CD14-positive monocyte (primary cell): ENCODE results near the gene ARRB1. TPM values are rescaled to one million over a fixed set of nuclear protein-coding genes. Genes with fewer than 3 reads are reported as not detected.

Experiments
- DNase-seq, 3 donors: peaks; one replicate each; pipeline ENCODE4 v3.0.0-alpha.2; 2011 to 2022
- H2AFZ ChIP-seq: 2 replicates; pipeline ENCODE4 v1.6.0; 2012; ENCODE audit warnings: mild to moderate bottlenecking, low read depth, low read length, inconsistent platforms; ENCODE audit not compliant: insufficient read depth, poor library complexity, severe bottlenecking
- H3K27ac ChIP-seq, 2 donors: 1 replicate in 1 of 2; 2 replicates in 1 of 2; pipeline ENCODE4 v1.5.1; 2012 to 2013; ENCODE audit warnings: low read length in 2 of 2, control low read depth in 1 of 2, inconsistent platforms in 1 of 2, low read depth in 1 of 2, mild to moderate bottlenecking in 1 of 2
- H3K27me3 ChIP-seq, 2 donors: one replicate each; pipeline versions ENCODE4 v1.6.0 to v1.6.1; 2011 to 2013; ENCODE audit warnings: low read length in 2 of 2; ENCODE audit not compliant: control insufficient read depth in 2 of 2, insufficient read depth in 2 of 2
- H3K36me3 ChIP-seq, 2 donors: replicated peaks in 1 of 2; 1 replicate in 1 of 2; 2 replicates in 1 of 2; pipeline versions ENCODE4 v1.5.1 to v1.6.1; 2012 to 2013; ENCODE audit warnings: low read length in 2 of 2, control low read depth in 1 of 2, inconsistent platforms in 1 of 2, mild to moderate bottlenecking in 1 of 2; ENCODE audit not compliant: insufficient read depth in 2 of 2, control insufficient read depth in 1 of 2
- H3K4me1 ChIP-seq, 2 donors: 1 replicate in 1 of 2; 2 replicates in 1 of 2; pipeline versions ENCODE4 v1.5.1 to v1.6.1; 2012 to 2013; ENCODE audit warnings: low read length in 2 of 2, control low read depth in 1 of 2, inconsistent platforms in 1 of 2, mild to moderate bottlenecking in 1 of 2, moderate library complexity in 1 of 2; ENCODE audit not compliant: insufficient read depth in 2 of 2, control insufficient read depth in 1 of 2
- H3K4me2 ChIP-seq: replicated peaks from 2 replicates; pipeline ENCODE3; 2012; ENCODE audit warnings: low read length, moderate library complexity, mild to moderate bottlenecking; ENCODE audit not compliant: poor library complexity, severe bottlenecking; ENCODE audit errors: extremely low read depth
- H3K4me3 ChIP-seq, 3 experiments: fragments of 200-600 bp in 1 of 3; sonication (generic) in 1 of 3; replicated peaks in 1 of 3; 1 replicate in 2 of 3; 2 replicates in 1 of 3; pipeline ENCODE4 v1.5.1; 2011 to 2013; ENCODE audit warnings: low read length in 3 of 3, mild to moderate bottlenecking in 3 of 3, control low read depth in 2 of 3, low read depth in 2 of 3, inconsistent platforms in 1 of 3, moderate library complexity in 1 of 3
- H3K79me2 ChIP-seq: 2 replicates; pipeline ENCODE4 v1.6.0; 2012; ENCODE audit warnings: mild to moderate bottlenecking, control low read depth, inconsistent platforms, low read length, moderate library complexity; ENCODE audit not compliant: insufficient read depth
- H3K9ac ChIP-seq: 2 replicates; pipeline ENCODE4 v1.6.0; 2017; ENCODE audit warnings: low read length, mild to moderate bottlenecking; ENCODE audit not compliant: insufficient read depth, poor library complexity, severe bottlenecking
- H3K9me3 ChIP-seq, 2 donors: replicated peaks in 1 of 2; 1 replicate in 1 of 2; 2 replicates in 1 of 2; pipeline versions ENCODE4 v1.5.1 to v1.6.1; 2012 to 2013; ENCODE audit warnings: low read length in 2 of 2, control low read depth in 1 of 2; ENCODE audit not compliant: control insufficient read depth in 1 of 2, insufficient read depth in 1 of 2
- H4K20me1 ChIP-seq: 2 replicates; pipeline ENCODE4 v1.6.0; 2012; ENCODE audit warnings: mild to moderate bottlenecking, low read length, control low read depth, moderate library complexity; ENCODE audit not compliant: insufficient read depth
- H3K27ac Mint-ChIP-seq, 7 donors: one replicate each; pipeline ENCODE4 v1.8.0; 2020; ENCODE audit warnings: mild to moderate bottlenecking in 7 of 7, mixed read lengths in 7 of 7, moderate library complexity in 6 of 7, inconsistent platforms in 2 of 7
- H3K27me3 Mint-ChIP-seq, 3 donors: one replicate each; pipeline ENCODE4 v1.8.0; 2021 to 2022; ENCODE audit warnings: low read depth in 3 of 3, mild to moderate bottlenecking in 3 of 3, mixed read lengths in 3 of 3, moderate library complexity in 3 of 3, inconsistent platforms in 1 of 3
- H3K36me3 Mint-ChIP-seq, 2 donors: one replicate each; pipeline ENCODE4 v1.8.0; 2020; ENCODE audit warnings: mixed read lengths in 2 of 2, inconsistent platforms in 1 of 2, mild to moderate bottlenecking in 1 of 2
- H3K4me1 Mint-ChIP-seq: one replicate; pipeline ENCODE4 v1.8.0; 2020; ENCODE audit warnings: mild to moderate bottlenecking, mixed read lengths
- H3K4me3 Mint-ChIP-seq, 2 donors: one replicate each; pipeline ENCODE4 v1.8.0; 2020; ENCODE audit warnings: mild to moderate bottlenecking in 2 of 2, mixed read lengths in 2 of 2, moderate library complexity in 1 of 2
- H3K9me3 Mint-ChIP-seq, 7 donors: one replicate each; pipeline ENCODE4 v1.8.0; 2020 to 2022; ENCODE audit warnings: mixed read lengths in 7 of 7, mild to moderate bottlenecking in 6 of 7, moderate library complexity in 6 of 7, inconsistent platforms in 2 of 7
- WGBS: methylation state at CpG from one replicate; pipeline ENCODE4 v1.1.5; 2013; ENCODE audit warnings: missing lambda C conversion rate; ENCODE audit not compliant: insufficient coverage; 5-methylcytosine and 5-hydroxymethylcytosine counted together
- intact Hi-C, 2 donors: fragments of 100-400 bp; cut with micrococcal nuclease; formaldehyde crosslinking; loops; one replicate each; pipeline versions ENCODE4 v1.15.0 to v1.15.1; 2023
- polyA plus RNA-seq, 3 donors: library from polyadenylated mRNA; depleted of rRNA in 1 of 3; unstranded in 2 of 3; stranded (reverse) in 1 of 3; fragments of 300-500 nt in 2 of 3; fragments of >200 nt in 1 of 3; fragmentation: Illumina TruSeq in 2 of 3; gene quantifications; 1 replicate in 2 of 3; 2 replicates in 1 of 3; pipeline ENCODE4 v1.2.3, GENCODE V29; 2012 to 2021
- TF ChIP-seq, protein P1 (sequence below): fragments of 200-600 bp; IDR thresholded peaks from one replicate; pipeline ENCODE4 v1.8.0; 2022; ENCODE audit warnings: antibody characterized with exemption, mild to moderate bottlenecking

ARRB1 gene
- polyA plus RNA-seq, 3 donors = 52.6 to 114 (median 66.5) TPM

DNA sequence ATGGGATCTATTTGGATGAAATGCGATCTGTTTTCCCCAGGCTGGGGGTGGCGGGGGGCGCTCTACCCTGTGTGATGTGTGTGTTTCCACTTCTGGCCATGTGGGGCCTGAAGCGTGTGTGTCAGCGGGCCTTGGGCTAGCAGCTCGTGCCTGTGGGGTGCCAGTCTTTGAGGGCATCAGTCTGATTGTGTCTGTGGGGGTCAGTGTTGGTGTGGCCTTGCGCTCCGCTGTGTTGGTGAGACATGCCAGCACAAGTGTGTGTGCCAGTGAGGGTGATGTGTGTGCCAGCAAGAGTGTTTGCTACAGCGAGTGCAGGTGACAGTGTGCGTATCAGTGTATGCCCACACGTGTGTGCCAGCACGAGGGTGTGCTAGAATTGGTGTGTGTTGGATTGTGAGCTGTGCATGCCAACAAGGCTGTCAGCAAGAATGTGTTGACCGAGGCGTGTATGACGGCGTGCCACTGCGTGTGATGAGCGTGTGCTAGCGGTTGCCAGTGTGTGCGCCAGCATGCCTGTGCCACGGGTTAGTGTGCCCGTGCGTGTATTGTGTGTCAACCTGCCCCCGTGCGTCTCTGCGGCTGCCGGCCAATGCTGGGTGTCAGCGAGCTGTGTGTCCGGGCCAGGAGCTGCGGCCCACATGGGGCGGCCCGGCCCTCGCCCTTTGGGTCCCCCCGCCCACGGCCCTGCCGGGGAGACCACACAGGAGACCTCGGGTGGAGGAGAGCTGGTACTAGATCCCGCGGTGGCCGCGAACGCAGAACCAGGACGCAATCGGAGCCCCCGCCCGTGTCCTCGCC is 519 bp downstream of the ARRB1 start:
- Histone ChIP-seq H3K36me3 (peaks cover 6 to 23% of the 10 kb centered on the region in 2 donors), H3K27me3 (no peaks in the 10 kb centered on the region), H3K4me1 (peaks cover 56 to 72% of the 10 kb centered on the region in 2 donors), H3K79me2 (peaks cover 73% of the 10 kb centered on the region), H3K27ac (peak overlapping the region; percentile 85 to 94), H2AFZ (peak overlapping the region; percentile 63), H3K9me3 (no peaks in the 10 kb centered on the region), H3K9ac (peak overlapping the region; percentile 92), H4K20me1 (peaks cover 51% of the 10 kb centered on the region), H3K4me2 (peak overlapping the region; percentile 86), H3K4me3 (peak overlapping the region; percentile 76 to 98 (median 79))
- Mint-ChIP-seq H3K9me3 (peaks cover 0 to 4% (median 0%) of the 10 kb centered on the region in 7 donors), H3K4me3 (peak overlapping the region; percentile 97 to 99), H3K27ac (peak overlapping the region; percentile 91 to 98 (median 97)), H3K4me1 (peaks cover 77% of the 10 kb centered on the region), H3K36me3 (peaks cover 25 to 43% of the 10 kb centered on the region in 2 donors), H3K27me3 (no peaks in the 10 kb centered on the region)
- WGBS = under 1% methylated on average over 46 of the region's 47 CpGs
- intact Hi-C loops = no loop called here
- peak in 2 of 3 donors; percentile 33 to 68 for DNase-seq
- TF ChIP-seq, protein P1, sequence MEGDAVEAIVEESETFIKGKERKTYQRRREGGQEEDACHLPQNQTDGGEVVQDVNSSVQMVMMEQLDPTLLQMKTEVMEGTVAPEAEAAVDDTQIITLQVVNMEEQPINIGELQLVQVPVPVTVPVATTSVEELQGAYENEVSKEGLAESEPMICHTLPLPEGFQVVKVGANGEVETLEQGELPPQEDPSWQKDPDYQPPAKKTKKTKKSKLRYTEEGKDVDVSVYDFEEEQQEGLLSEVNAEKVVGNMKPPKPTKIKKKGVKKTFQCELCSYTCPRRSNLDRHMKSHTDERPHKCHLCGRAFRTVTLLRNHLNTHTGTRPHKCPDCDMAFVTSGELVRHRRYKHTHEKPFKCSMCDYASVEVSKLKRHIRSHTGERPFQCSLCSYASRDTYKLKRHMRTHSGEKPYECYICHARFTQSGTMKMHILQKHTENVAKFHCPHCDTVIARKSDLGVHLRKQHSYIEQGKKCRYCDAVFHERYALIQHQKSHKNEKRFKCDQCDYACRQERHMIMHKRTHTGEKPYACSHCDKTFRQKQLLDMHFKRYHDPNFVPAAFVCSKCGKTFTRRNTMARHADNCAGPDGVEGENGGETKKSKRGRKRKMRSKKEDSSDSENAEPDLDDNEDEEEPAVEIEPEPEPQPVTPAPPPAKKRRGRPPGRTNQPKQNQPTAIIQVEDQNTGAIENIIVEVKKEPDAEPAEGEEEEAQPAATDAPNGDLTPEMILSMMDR = peak; percentile 20

DNA sequence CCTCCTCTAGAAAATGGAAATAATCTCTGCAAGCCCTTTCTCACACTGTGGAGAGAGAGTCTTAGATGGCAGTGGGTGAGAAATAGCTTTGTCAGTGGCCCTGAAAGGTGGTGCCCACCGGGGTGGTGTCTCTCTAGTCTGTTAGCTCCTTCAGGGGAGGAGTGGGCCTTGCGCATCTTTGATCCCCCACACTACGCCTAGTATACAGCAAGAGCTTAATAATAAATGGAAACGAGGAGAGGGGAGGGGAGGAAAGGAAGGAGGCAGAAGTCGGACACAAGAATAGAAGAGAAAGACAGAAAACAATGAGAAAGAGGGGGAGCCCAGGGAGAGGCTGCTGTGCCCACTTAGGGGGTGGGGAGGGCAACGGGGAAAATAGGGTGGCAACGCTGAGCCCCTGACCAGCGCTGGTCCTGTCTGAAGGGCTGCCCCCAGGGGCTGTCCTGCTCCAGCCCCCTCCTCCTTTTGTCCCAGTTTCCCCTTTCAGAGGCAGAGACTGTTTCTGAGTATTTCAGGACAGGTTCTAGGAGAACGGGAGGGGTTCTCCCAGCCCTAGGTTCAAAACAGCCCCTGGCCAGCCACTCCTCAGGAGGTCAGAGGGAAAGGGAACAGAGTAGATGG is 1.2 kb downstream of the ARRB1 start:
- intact Hi-C loops = no loop called here
- H3K4me1 ChIP-seq = peaks cover 63 to 79% of the 10 kb centered on the region in 2 donors
- H3K36me3 Mint-ChIP-seq = peaks cover 26 to 50% of the 10 kb centered on the region in 2 donors
- H3K4me3 ChIP-seq = peak overlapping the region; percentile 76 to 98 (median 79)
- H3K9me3 ChIP-seq = no peaks in the 10 kb centered on the region
- TF ChIP-seq, protein P1 = no peak
- peaks cover 0 to 4% (median 0%) of the 10 kb centered on the region in 7 donors for H3K9me3 Mint-ChIP-seq
- peak overlapping the region; percentile 92 for H3K9ac ChIP-seq
- H3K4me2 ChIP-seq = peak overlapping the region; percentile 86
- H3K4me3 Mint-ChIP-seq = peak overlapping the region; percentile 97 to 99
- peak overlapping the region; percentile 85 to 94 for H3K27ac ChIP-seq
- no peak for DNase-seq
- no peak overlapping the region for H2AFZ ChIP-seq
- peaks cover 78% of the 10 kb centered on the region for H3K4me1 Mint-ChIP-seq
- H4K20me1 ChIP-seq = peaks cover 59% of the 10 kb centered on the region
- peak overlapping the region; percentile 91 to 98 (median 97) for H3K27ac Mint-ChIP-seq
- no peaks in the 10 kb centered on the region for H3K27me3 ChIP-seq
- WGBS = 0% methylated on average over 1 of the region's 9 CpGs
- no peaks in the 10 kb centered on the region for H3K27me3 Mint-ChIP-seq
- H3K79me2 ChIP-seq = peaks cover 80% of the 10 kb centered on the region
- H3K36me3 ChIP-seq = peaks cover 9 to 23% of the 10 kb centered on the region in 2 donors
